ENCODE data around the gene SEC14L6. TPM values are rescaled to one million over a fixed set of nuclear protein-coding genes. Genes with fewer than 3 reads are reported as not detected.

The SEC14L6 gene
- total RNA-seq, 1 donor from 2014 or later, result 4.8 TPM

GRCh38 chr22:30488121-30488520 lies 58.4 kb downstream of the SEC14L6 start:
- TF ChIP-seq CTCF (IDR thresholded peaks at IDR 0.05; ENCODE audit: unreplicated experiment), result no peak
- peaks cover 3% of the 10 kb centered on the region for H3K27me3 Mint-ChIP-seq
- H3K9me3 Mint-ChIP-seq (ENCODE audit: low read depth), result no peaks in the 10 kb centered on the region
- no peak overlapping the region for H3K4me3 Mint-ChIP-seq (ENCODE audit: low read depth)
- H3K36me3 Mint-ChIP-seq (ENCODE audit: insufficient read depth), result no peaks in the 10 kb centered on the region
- H3K27ac Mint-ChIP-seq, result no peak overlapping the region
- DNase-seq (ENCODE audit: low spot score, unreplicated experiment), result no peak
- no peaks in the 10 kb centered on the region for H3K4me1 Mint-ChIP-seq (ENCODE audit: low read depth)

GRCh38 chr22:30486661-30487115 lies 59.9 kb downstream of the SEC14L6 start:
- no peak for TF ChIP-seq CTCF (IDR thresholded peaks at IDR 0.05; ENCODE audit: unreplicated experiment)
- peaks cover 3% of the 10 kb centered on the region for H3K27me3 Mint-ChIP-seq

GRCh38 chr22:30486118-30486517 lies 60.4 kb downstream of the SEC14L6 start:
- Mint-ChIP-seq H3K4me3 (ENCODE audit: low read depth) (no peak overlapping the region), H3K27me3 (peaks cover 3% of the 10 kb centered on the region), H3K9me3 (ENCODE audit: low read depth) (no peaks in the 10 kb centered on the region), H3K36me3 (ENCODE audit: insufficient read depth) (no peaks in the 10 kb centered on the region), H3K27ac (no peak overlapping the region), H3K4me1 (ENCODE audit: low read depth) (no peaks in the 10 kb centered on the region)
- no peak for TF ChIP-seq CTCF (IDR thresholded peaks at IDR 0.05; ENCODE audit: unreplicated experiment)
- DNase-seq (ENCODE audit: low spot score, unreplicated experiment), result no peak

More at GRCh38 chr22:30486661-30487115, 59.9 kb downstream of the SEC14L6 start:
- Mint-ChIP-seq H3K4me1 (ENCODE audit: low read depth) (no peaks in the 10 kb centered on the region), H3K36me3 (ENCODE audit: insufficient read depth) (no peaks in the 10 kb centered on the region), H3K9me3 (ENCODE audit: low read depth) (no peaks in the 10 kb centered on the region), H3K27ac (no peak overlapping the region), H3K4me3 (ENCODE audit: low read depth) (no peak overlapping the region)
- DNase-seq (ENCODE audit: low spot score, unreplicated experiment), result no peak

GRCh38 chr22:30485362-30485988 lies 61.1 kb downstream of the SEC14L6 start:
- H3K4me1 Mint-ChIP-seq (ENCODE audit: low read depth), result no peaks in the 10 kb centered on the region
- H3K27me3 Mint-ChIP-seq, result peaks cover 3% of the 10 kb centered on the region
- H3K4me3 Mint-ChIP-seq (ENCODE audit: low read depth), result no peak overlapping the region
- H3K9me3 Mint-ChIP-seq (ENCODE audit: low read depth), result no peaks in the 10 kb centered on the region
- no peak overlapping the region for H3K27ac Mint-ChIP-seq
- DNase-seq (ENCODE audit: low spot score, unreplicated experiment), result peak; percentile 59
- TF ChIP-seq CTCF (IDR thresholded peaks at IDR 0.05; ENCODE audit: unreplicated experiment), result peak; percentile 98
- H3K36me3 Mint-ChIP-seq (ENCODE audit: insufficient read depth), result no peaks in the 10 kb centered on the region

- no peaks in the 10 kb centered on the region for H3K9me3 Mint-ChIP-seq (ENCODE audit: low read depth)
- no peak overlapping the region for H3K27ac Mint-ChIP-seq
- H3K27me3 Mint-ChIP-seq, result peaks cover 6% of the 10 kb centered on the region
- TF ChIP-seq CTCF (IDR thresholded peaks at IDR 0.05; ENCODE audit: unreplicated experiment), result no peak
- no peaks in the 10 kb centered on the region for H3K4me1 Mint-ChIP-seq (ENCODE audit: low read depth)
- H3K4me3 Mint-ChIP-seq (ENCODE audit: low read depth), result no peak overlapping the region
- DNase-seq (ENCODE audit: low spot score, unreplicated experiment), result no peak
- no peaks in the 10 kb centered on the region for H3K36me3 Mint-ChIP-seq (ENCODE audit: insufficient read depth)
These were observed 63.4 kb downstream of the SEC14L6 start for GRCh38 chr22:30483169-30483568.

Data from progenitor cell of endocrine pancreas (in vitro differentiated cells).